Vagina (tissue), 2 donors: ENCODE measurements around the gene MAK.

ENCODE experiments used
- POLR2A ChIP-seq, 2 donors: fragments of 450-650 bp; IDR thresholded peaks; one replicate each; pipeline ENCODE4 v1.6.1; 2017; ENCODE audit warnings: antibody characterized with exemption in 2 of 2, mild to moderate bottlenecking in 2 of 2, moderate library complexity in 2 of 2
- POLR2AphosphoS5 ChIP-seq, 2 donors: sonication (generic); formaldehyde crosslinking; IDR thresholded peaks; one replicate each; pipeline ENCODE4 v1.9.0; 2017; ENCODE audit warnings: antibody characterized with exemption in 2 of 2, mild to moderate bottlenecking in 2 of 2, low read depth in 1 of 2; ENCODE audit not compliant: insufficient read depth in 1 of 2

DNA sequence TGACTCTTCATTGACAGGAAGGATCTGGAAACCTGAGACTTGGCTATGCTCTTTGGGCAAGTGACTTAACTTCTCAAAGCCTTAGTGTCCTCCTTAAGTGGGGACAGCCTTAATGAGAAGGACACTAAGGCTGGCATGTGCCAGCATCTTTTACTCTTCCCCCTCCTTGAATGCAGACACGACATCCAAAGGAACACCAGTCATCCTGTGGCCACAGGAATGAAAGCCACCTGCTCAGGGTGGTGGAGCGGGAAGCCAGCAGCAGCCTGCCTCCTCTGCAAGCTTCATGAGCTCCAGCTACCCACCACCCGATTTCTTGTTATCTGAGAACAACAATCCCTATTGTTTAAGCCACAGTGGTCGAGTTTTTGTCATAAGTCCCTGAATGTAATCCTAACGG is 46.2 kb downstream of the MAK start:
- TF ChIP-seq POLR2A (IDR thresholded peaks at IDR 0.05) (no peak), POLR2AphosphoS5 (IDR thresholded peaks at IDR 0.05; ENCODE audit: insufficient read depth in 1 of 2, low read depth in 1 of 2) (no peak)
